HG03103 (cell line): Measurements from ENCODE around the gene MACROD2.

Source experiments
- ATAC-seq: cut with Tn5 transposase; IDR thresholded peaks from one replicate; pipeline ENCODE4 v1.9.1; 2021; ENCODE audit warnings: low read depth; ENCODE audit not compliant: unreplicated experiment

The MACROD2 gene

DNA sequence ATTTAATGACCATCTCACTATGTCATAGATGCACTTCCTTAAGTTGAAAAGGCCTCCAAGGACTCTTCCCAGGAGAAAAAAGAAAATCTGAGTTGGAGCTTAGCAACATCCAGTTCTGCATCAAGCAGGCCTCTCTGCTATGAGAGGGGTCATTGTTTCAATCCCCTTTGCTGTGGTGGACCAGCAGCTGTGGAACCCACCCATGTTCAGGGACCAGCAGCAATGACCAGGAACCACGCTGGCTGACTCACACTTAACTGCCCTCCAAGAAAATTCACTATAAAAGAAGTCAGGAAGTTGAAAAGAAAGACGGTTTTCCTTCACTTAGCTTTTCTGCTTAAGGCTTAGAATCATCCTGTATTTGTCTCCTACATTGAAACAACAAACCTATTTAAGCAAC, 1404.5 kb downstream of the MACROD2 start:
- ATAC-seq: no peak

- no peak for ATAC-seq
These were observed 1410.8 kb downstream of the MACROD2 start for GRCh38 chr20:15406072-15406471.

GRCh38 chr20:15411781-15412180, 1416.5 kb downstream of the MACROD2 start:
- no peak for ATAC-seq

GRCh38 chr20:15415908-15416307, 1420.6 kb downstream of the MACROD2 start:
- no peak for ATAC-seq

DNA sequence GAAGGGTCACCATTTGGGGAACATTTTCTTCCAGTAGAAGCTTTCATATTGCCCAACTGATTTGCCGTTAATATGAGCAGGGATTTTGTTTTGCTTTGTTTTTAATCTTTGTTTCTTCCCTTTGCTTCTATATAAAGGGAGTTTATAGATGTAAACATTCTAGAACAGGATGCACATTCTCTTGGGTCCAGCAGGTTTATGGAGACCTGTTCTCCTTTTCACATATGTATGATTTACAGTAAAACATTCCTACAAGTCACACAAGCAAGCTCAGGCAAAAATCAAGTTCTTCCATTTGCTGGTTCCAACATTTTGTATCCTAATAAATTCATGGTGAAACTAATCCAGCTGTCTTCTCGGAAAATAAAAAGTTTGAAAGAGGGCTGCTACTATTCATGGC, 1424.5 kb downstream of the MACROD2 start:
- no peak for ATAC-seq

GRCh38 chr20:15422966-15423365, 1427.7 kb downstream of the MACROD2 start:
- ATAC-seq: no peak

DNA sequence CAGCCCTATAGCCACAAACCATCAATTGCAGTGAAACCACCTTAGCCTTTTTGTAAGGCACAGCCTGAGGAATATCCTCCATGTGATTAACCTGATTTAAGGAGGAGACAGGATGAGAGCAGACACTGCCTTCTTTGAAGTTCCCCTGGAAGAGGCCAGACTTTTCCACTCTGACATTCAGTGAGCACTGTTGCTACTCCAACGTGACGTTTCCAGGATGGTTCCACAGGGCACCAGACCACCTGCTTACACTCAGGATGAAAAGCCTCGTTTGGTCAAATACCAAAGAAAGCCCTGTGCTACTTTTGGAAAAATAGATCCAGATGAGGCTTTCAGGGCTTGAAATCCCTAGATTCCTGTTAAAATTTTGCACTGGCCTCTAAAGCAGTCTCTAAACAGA, 1444.2 kb downstream of the MACROD2 start:
- ATAC-seq: no peak

GRCh38 chr20:15440049-15440820, 1444.9 kb downstream of the MACROD2 start:
- ATAC-seq: no peak

- ATAC-seq: no peak
These were observed 1449.9 kb downstream of the MACROD2 start for GRCh38 chr20:15445056-15445840.

DNA sequence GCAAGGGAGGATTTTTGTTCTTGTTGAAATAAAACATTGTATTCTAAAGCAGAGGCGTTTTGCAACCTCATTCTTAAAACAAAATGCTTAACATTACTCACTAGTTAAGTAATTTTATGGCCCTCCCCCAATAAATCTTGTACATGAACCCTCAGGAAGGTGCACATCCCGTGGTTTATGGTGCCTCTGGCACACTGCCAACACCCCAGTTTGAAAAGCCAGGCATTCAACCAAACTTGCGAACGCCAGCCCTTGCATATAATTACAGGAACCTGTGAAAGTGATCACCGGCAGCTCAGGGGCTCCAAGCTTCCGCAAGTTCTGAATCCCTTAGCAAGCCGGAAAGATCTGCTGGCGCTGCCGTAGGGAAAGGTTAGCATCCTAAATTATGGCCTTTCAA, 1451.1 kb downstream of the MACROD2 start:
- no peak for ATAC-seq

DNA sequence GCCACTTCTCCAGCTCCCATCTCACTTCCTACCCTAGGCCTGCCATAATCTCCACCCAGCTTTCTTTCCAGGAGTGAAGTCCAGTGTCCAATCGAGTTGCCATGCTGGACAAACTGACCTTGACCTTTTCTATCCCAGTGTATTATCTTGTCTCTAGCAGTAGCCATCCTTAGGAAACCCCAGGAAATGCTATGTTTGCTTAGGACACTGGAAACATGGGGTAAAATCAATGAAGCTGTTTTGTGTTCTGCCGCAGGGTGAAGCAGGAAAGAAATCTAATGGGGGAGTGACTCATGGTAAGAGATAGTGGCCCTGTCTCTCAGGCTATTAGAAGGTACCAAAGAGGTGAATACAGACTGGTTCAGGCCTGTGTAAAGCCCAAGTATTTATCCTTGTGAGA, 1452.2 kb downstream of the MACROD2 start:
- no peak for ATAC-seq

DNA sequence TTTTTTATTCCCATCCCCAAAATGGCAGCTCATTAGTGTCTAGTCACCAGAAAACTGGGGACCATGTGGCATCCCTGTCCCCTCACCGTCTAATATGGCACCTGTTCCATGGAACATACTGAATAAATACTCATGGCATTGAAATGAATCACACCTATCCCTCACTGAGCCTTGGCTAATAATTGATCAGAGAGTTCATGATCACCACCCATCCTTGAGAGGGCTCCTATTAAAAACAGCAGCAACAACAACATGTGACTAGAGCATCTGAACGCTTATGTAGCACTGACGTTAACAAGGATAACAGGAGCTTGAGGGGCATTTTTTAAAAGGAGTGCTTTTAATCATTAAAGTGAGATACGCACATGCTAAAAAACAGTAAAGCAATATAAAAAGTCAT, 1453.7 kb downstream of the MACROD2 start:
- ATAC-seq: no peak

GRCh38 chr20:15451241-15451640, 1455.9 kb downstream of the MACROD2 start:
- ATAC-seq: no peak

GRCh38 chr20:15455279-15455678, 1460.0 kb downstream of the MACROD2 start:
- ATAC-seq: no peak

DNA sequence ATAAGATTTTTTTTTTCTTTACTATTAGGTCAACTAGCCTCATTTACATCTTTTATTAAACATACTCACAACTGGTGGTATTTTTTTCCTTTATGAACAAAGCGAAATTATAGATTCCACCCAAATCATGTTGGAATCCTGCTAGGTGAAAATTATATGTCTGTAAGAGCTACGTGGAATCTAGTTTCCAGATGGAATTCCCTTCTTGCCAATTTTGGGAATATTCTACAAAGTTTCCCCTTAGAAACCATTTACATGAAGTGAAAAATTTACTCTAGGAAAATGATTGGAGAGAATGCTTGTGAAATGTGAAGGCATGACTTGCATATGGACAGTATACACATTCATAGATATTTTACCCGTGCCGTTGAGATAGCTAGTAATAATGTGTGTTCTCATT, 1466.6 kb downstream of the MACROD2 start:
- no peak for ATAC-seq

- ATAC-seq: no peak
These were observed 1480.2 kb downstream of the MACROD2 start for GRCh38 chr20:15475483-15475882.

DNA sequence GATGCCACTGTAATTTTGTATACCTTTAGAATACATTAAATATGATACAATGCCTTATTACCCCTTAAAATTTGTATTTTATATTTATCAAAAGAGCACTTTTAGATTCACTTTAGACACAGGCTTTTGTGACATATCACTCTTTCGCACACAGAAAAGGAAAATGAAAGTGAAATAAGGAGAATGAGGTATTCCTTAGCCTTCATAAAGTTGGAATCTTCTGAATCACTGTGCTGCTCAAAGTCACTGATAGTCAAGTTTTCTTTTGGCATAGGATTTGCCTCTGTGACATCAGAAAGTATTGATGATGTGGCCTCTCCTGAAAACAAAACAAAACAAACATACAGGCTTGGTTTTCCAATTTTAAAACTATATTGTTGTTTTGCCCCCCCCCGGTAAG, 1480.9 kb downstream of the MACROD2 start:
- ATAC-seq: no peak

DNA sequence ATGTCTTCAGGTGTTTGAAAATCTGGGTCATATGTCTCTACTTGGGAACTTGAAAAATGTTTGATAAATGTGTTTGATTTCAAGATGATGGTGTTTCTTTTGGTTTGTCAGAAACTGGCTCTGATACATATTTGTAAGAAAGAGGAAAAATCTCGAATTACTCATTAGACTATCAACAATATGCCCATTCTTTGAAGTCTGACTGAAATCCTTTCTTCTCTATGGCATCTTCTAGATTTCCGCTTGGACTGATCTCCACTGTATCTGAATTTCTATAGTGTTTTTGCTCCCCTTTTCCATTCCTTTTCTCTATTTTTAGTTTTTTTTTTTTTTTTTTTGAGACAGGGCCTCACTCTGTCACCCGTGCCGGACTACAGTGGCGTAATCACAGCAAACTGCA, 1481.5 kb downstream of the MACROD2 start:
- ATAC-seq: no peak

DNA sequence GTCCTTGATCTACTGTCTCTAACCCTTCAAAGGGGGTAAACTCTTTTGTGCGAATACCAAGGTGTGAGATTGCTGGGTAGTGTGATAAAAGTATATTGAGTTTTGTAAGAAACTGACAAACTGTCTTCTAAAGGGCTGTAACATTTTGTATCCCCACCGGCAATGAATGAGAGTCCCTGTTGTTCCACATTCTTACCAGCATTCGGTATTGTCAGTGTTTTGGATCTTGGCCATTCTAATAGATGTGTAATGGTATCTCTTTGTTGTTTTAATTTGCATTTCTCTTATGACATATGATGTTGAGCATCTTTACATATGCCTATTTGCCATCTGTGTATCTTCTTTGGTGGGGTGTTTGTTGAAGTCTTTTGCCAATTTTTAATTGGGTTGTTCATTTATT, 1487.2 kb downstream of the MACROD2 start:
- no peak for ATAC-seq

GRCh38 chr20:15485519-15485918, 1490.2 kb downstream of the MACROD2 start:
- ATAC-seq: no peak

- no peak for ATAC-seq
These were observed 1491.7 kb downstream of the MACROD2 start for GRCh38 chr20:15487030-15487429.

DNA sequence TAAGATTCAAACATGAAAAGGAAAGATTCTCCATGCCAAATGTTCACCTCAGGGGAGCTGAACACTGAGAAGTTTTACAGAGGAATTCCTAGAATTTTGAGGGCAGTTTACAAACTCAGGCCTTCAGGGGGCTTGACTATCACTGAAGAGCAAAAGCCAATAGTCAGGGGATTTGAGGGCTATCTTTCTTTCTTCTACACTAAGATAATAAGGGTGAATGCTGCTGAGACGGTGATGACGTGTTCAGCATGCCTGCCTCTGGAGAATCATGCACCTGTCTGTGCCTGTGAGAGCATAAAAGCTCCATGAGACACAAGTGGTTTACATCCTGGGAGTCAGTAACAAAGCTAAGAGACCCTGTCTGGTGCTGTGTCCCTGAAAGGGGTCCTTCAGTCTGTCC, 1492.4 kb downstream of the MACROD2 start:
- no peak for ATAC-seq
